ENCODE results near the gene AKAP17A. TPM values are rescaled to one million over a fixed set of nuclear protein-coding genes. Genes with fewer than 3 reads are reported as not detected.

Gene AKAP17A
- polyA plus RNA-seq, 1 experiment: 18.2 TPM

- ChIA-PET CTCF (no interaction called here), POLR2A (no interaction called here)
- TF ChIP-seq CTCF (IDR thresholded peaks at IDR 0.05; ENCODE audit: insufficient read depth, low read depth, low read length): no peak
- Histone ChIP-seq H3K36me3 (ENCODE audit: control insufficient read depth, insufficient read depth, low read length) (peaks cover 51% of the 10 kb centered on the region), H3K4me3 (ENCODE audit: low read depth, low read length) (no peak overlapping the region), H3K27me3 (ENCODE audit: control insufficient read depth, insufficient read depth, low read length) (no peaks in the 10 kb centered on the region)
- no peak for DNase-seq (ENCODE audit: low read depth)
Observed at GRCh38 chrX:1595711-1596060, 4.3 kb downstream of the AKAP17A start.

GRCh38 chrX:1596676-1597344 is 5.4 kb downstream of the AKAP17A start:
- no peak for DNase-seq (ENCODE audit: low read depth)

GRCh38 chrX:1597345-1598020 is 6.1 kb downstream of the AKAP17A start:
- ChIA-PET POLR2A (no interaction called here), CTCF (no interaction called here)
- no peak for TF ChIP-seq CTCF (IDR thresholded peaks at IDR 0.05; ENCODE audit: insufficient read depth, low read depth, low read length)
- no peaks in the 10 kb centered on the region for H3K27me3 ChIP-seq (ENCODE audit: control insufficient read depth, insufficient read depth, low read length)
- DNase-seq (ENCODE audit: low read depth): no peak
- H3K4me3 ChIP-seq (ENCODE audit: low read depth, low read length): no peak overlapping the region
- H3K36me3 ChIP-seq (ENCODE audit: control insufficient read depth, insufficient read depth, low read length): peaks cover 60% of the 10 kb centered on the region

More at GRCh38 chrX:1596676-1597344, 5.4 kb downstream of the AKAP17A start:
- no peak for TF ChIP-seq CTCF (IDR thresholded peaks at IDR 0.05; ENCODE audit: insufficient read depth, low read depth, low read length)
- ChIA-PET POLR2A (no interaction called here), CTCF (no interaction called here)
- no peak overlapping the region for H3K4me3 ChIP-seq (ENCODE audit: low read depth, low read length)
- peaks cover 57% of the 10 kb centered on the region for H3K36me3 ChIP-seq (ENCODE audit: control insufficient read depth, insufficient read depth, low read length)
- H3K27me3 ChIP-seq (ENCODE audit: control insufficient read depth, insufficient read depth, low read length): no peaks in the 10 kb centered on the region

GRCh38 chrX:1598021-1598875 is 6.8 kb downstream of the AKAP17A start:
- no peak for TF ChIP-seq CTCF (IDR thresholded peaks at IDR 0.05; ENCODE audit: insufficient read depth, low read depth, low read length)
- CTCF ChIA-PET: no interaction called here
- H3K4me3 ChIP-seq (ENCODE audit: low read depth, low read length): no peak overlapping the region
- DNase-seq (ENCODE audit: low read depth): no peak
- peaks cover 62% of the 10 kb centered on the region for H3K36me3 ChIP-seq (ENCODE audit: control insufficient read depth, insufficient read depth, low read length)
- H3K27me3 ChIP-seq (ENCODE audit: control insufficient read depth, insufficient read depth, low read length): no peaks in the 10 kb centered on the region
- POLR2A ChIA-PET: no interaction called here

All from BJ (cell line).